ENCODE measurements around the gene OXLD1. TPM values are rescaled to one million over a fixed set of nuclear protein-coding genes. Genes with fewer than 3 reads are reported as not detected.

Gene OXLD1
- total RNA-seq, 6 experiments from 2014 or later, result 8.3 to 24.3 (median 14.6) TPM

DNA sequence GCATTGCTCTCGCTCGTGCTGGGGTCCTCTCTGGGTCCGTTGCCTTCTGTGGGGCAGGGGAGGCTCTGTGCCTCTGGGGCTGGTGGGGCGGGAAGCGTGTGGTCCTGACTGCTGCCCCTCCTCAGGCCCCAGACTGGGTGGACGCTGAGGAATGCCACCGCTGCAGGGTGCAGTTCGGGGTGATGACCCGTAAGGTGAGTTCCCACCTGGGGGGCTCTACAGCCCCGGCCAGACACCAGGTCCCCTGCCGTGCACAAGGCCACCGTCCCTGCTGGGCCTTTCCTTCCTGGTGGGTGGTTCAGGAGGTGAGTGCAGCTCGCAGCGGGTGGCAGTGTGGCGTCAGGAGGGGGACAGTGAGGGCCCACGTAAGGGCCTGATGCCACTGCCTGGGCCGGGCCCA lies 24.1 kb upstream of the OXLD1 start:
- WGBS (ENCODE audit: insufficient coverage, low coverage, low lambda C conversion rate, missing lambda C conversion rate), result no CpG with 5 or more reads among the region's 17 CpGs
- Histone ChIP-seq H3K36me3 (peaks cover 0 to 74% (median 21%) of the 10 kb centered on the region in 4 donors), H3K4me1 (peaks cover 0 to 1% (median under 1%) of the 10 kb centered on the region in 4 donors), H3K4me3 (no peak overlapping the region), H3K9me3 (no peaks in the 10 kb centered on the region), H3K27me3 (no peaks in the 10 kb centered on the region), H3K27ac (no peak overlapping the region)
- intact Hi-C loops (cut with DNase I), result no loop called here
- TF ChIP-seq, protein P1, sequence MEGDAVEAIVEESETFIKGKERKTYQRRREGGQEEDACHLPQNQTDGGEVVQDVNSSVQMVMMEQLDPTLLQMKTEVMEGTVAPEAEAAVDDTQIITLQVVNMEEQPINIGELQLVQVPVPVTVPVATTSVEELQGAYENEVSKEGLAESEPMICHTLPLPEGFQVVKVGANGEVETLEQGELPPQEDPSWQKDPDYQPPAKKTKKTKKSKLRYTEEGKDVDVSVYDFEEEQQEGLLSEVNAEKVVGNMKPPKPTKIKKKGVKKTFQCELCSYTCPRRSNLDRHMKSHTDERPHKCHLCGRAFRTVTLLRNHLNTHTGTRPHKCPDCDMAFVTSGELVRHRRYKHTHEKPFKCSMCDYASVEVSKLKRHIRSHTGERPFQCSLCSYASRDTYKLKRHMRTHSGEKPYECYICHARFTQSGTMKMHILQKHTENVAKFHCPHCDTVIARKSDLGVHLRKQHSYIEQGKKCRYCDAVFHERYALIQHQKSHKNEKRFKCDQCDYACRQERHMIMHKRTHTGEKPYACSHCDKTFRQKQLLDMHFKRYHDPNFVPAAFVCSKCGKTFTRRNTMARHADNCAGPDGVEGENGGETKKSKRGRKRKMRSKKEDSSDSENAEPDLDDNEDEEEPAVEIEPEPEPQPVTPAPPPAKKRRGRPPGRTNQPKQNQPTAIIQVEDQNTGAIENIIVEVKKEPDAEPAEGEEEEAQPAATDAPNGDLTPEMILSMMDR (IDR thresholded peaks at IDR 0.05), result no peak
- no peak for TF ChIP-seq POLR2A (IDR thresholded peaks at IDR 0.05)
- ATAC-seq (no peak), DNase-seq (no peak)

DNA sequence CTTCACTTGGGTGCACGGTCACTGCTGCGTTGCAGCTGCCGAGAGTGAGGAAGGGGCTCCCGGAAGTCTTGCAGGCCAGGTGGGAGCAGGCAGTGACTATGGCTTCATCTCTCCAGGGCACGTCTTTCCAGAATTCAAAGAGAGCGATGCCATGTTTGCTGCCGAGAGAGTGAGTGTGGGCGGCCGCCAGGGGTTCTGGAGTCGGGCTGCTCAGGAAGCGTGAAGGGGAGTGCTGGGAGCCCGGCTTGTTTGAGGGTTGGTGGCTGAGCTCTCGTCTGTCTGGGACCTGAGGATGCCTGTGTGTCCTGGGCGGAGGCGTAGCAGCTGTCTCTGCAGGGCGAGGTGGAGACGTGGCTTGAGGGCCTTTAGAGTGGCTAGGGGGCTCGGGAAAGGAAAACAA lies 23.7 kb upstream of the OXLD1 start:
- Histone ChIP-seq H3K9me3 (no peaks in the 10 kb centered on the region), H3K36me3 (peaks cover 0 to 70% (median 19%) of the 10 kb centered on the region in 4 donors), H3K4me1 (peaks cover 0 to 6% (median 3%) of the 10 kb centered on the region in 4 donors), H3K27me3 (no peaks in the 10 kb centered on the region), H3K4me3 (no peak overlapping the region), H3K27ac (no peak overlapping the region)
- no peak for ATAC-seq
- DNase-seq, result no peak
- intact Hi-C loops (cut with DNase I), result no loop called here
- WGBS (ENCODE audit: insufficient coverage, low coverage, low lambda C conversion rate, missing lambda C conversion rate), result 93% methylated on average over 5 of the region's 18 CpGs
- no peak for TF ChIP-seq POLR2A (IDR thresholded peaks at IDR 0.05)
- TF ChIP-seq, protein P1 (IDR thresholded peaks at IDR 0.05), result no peak

DNA sequence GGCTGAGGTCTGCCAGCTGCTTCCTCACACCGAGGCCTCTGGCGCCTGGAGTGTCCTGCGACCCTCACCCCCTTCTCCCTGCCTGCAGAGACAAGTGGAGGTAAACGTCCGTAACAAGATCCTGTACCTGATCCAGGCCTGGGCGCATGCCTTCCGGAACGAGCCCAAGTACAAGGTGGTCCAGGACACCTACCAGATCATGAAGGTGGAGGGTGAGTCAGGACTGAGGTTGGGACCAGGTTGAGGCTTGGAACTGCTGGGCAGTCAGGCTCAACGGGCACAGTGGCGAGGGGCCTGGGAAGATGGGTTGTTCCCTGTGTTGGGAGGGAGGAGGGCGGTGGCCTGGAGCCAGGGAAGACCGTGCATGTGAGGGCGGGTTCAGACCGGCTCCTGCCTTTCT lies 22.2 kb upstream of the OXLD1 start:
- intact Hi-C loops (cut with DNase I), result no loop called here
- Histone ChIP-seq H3K4me1 (peaks cover 0 to 13% (median 6%) of the 10 kb centered on the region in 4 donors), H3K9me3 (no peaks in the 10 kb centered on the region), H3K4me3 (no peak overlapping the region), H3K27ac (no peak overlapping the region), H3K27me3 (no peaks in the 10 kb centered on the region), H3K36me3 (peaks cover 0 to 55% (median 14%) of the 10 kb centered on the region in 4 donors)
- TF ChIP-seq POLR2A (IDR thresholded peaks at IDR 0.05), result no peak
- no peak for DNase-seq
- ATAC-seq, result no peak
- 80% methylated on average over 1 of the region's 14 CpGs for WGBS (ENCODE audit: insufficient coverage, low coverage, low lambda C conversion rate, missing lambda C conversion rate)

DNA sequence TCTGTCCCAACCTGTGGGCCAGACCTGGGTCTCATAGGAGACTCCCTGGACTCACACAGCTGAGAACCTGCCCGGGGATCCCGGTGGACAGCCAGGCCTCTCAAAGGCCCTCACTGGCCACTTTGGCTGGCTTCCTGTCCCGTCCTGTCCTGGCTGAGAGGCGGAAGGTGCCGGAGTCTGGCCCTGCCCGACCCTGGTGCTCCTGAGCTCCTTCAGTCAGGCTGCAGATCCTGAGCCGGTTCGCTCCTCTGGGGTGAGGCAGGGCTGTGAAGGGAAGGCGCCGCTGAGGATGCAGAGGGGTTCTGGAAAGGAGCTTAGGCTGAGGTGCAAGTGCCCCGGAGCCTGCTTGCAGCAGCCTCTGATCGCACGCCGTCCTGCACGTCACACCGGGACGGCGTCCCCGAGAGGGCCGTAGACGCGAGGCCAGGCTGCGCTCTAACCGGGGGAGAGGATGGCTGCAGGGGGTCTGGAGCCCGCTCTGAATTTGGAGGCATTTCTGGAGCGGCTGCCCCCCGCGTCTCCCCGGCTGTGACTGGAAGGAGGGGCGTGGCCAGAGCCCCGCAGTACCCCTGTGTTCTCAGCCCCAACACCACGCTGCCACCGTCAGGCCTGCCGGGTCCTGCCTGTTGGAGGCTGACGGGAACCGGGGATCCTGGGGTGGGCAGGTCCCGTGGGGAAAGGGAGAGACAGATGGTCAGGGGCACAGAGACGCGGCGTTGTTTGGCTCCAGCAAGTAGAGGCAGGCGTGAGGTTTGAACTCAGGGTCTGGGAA lies 21.6 kb upstream of the OXLD1 start:
- Histone ChIP-seq H3K36me3 (peaks cover 0 to 55% (median 13%) of the 10 kb centered on the region in 4 donors), H3K27me3 (no peaks in the 10 kb centered on the region), H3K9me3 (no peaks in the 10 kb centered on the region), H3K4me1 (peaks cover 0 to 15% (median 7%) of the 10 kb centered on the region in 4 donors), H3K4me3 (no peak overlapping the region), H3K27ac (no peak overlapping the region)
- 92% methylated on average over 7 of the region's 41 CpGs for WGBS (ENCODE audit: insufficient coverage, low coverage, low lambda C conversion rate, missing lambda C conversion rate)
- intact Hi-C loops (cut with DNase I), result no loop called here
- DNase-seq, result no peak
- no peak for TF ChIP-seq POLR2A (IDR thresholded peaks at IDR 0.05)
- TF ChIP-seq, protein P1 (IDR thresholded peaks at IDR 0.05), result no peak
- no peak for ATAC-seq

DNA sequence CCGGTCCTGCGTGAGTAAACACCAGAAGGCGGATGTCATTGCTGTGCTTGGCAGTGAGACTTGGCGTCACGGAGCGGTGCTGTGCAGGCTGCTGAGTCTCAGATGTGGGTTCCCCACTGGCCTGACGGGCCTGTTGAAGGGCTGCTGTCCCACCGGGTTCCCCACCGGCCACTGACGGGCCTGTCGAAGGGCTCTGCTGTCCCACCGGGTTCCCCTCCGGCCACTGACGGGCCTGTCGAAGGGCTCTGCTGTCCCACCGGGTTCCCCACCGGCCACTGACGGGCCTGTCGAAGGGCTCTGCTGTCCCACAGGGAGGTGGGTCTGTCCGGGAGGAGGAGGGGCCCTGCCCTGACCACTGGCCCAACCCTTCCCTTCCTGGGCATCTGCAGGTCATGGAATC lies 20.2 kb upstream of the OXLD1 start:
- intact Hi-C loops (cut with DNase I), result no loop called here
- ATAC-seq, result no peak
- no peak for DNase-seq
- H3K9me3 ChIP-seq, result no peaks in the 10 kb centered on the region
- no peak overlapping the region for H3K4me3 ChIP-seq
- peaks cover 0 to 28% (median 7%) of the 10 kb centered on the region in 4 donors for H3K4me1 ChIP-seq
- no peaks in the 10 kb centered on the region for H3K27me3 ChIP-seq
- WGBS (ENCODE audit: insufficient coverage, low coverage, low lambda C conversion rate, missing lambda C conversion rate), result 88% methylated on average over 4 of the region's 20 CpGs
- TF ChIP-seq, protein P1 (IDR thresholded peaks at IDR 0.05), result no peak
- TF ChIP-seq POLR2A (IDR thresholded peaks at IDR 0.05), result no peak
- no peak overlapping the region for H3K27ac ChIP-seq
- H3K36me3 ChIP-seq, result peaks cover 0 to 52% (median 8%) of the 10 kb centered on the region in 4 donors

Measured in right lobe of liver (tissue), 6 donors.